Measurements from ENCODE around the gene MFAP2.
A peak's percentile ranks its signal among the peaks of the same experiment; 100 is the strongest.

MFAP2 gene

GRCh38 chr1:16926491-16927073 is 53.8 kb downstream of the MFAP2 start:
- TF ChIP-seq MAX (IDR thresholded peaks at IDR 0.05; ENCODE audit: low read depth, low read length), result no peak
- TF ChIP-seq MYC (IDR thresholded peaks at IDR 0.05; ENCODE audit: low read depth, low read length), result no peak
- no peak overlapping the region for H3K4me3 ChIP-seq (ENCODE audit: low read depth, low read length)
- DNase-seq (ENCODE audit: low read depth), result no peak

GRCh38 chr1:16925635-16926490 is 54.6 kb downstream of the MFAP2 start:
- no peak overlapping the region for H3K4me3 ChIP-seq (ENCODE audit: low read depth, low read length)
- TF ChIP-seq MAX (IDR thresholded peaks at IDR 0.05; ENCODE audit: low read depth, low read length) (no peak), POLR2A (IDR thresholded peaks at IDR 0.05; ENCODE audit: extremely low read depth, insufficient read length) (no peak), CTCF (IDR thresholded peaks at IDR 0.05; ENCODE audit: low read depth, low read length) (no peak)
- DNase-seq (ENCODE audit: low read depth), result no peak

GRCh38 chr1:16924919-16925477 is 55.4 kb downstream of the MFAP2 start:
- DNase-seq (ENCODE audit: low read depth), result no peak
- TF ChIP-seq POLR2A (IDR thresholded peaks at IDR 0.05; ENCODE audit: extremely low read depth, insufficient read length), result no peak
- no peak for TF ChIP-seq MYC (IDR thresholded peaks at IDR 0.05; ENCODE audit: low read depth, low read length)
- TF ChIP-seq MAX (IDR thresholded peaks at IDR 0.05; ENCODE audit: low read depth, low read length), result no peak
- peak; percentile 19 for TF ChIP-seq CTCF (IDR thresholded peaks at IDR 0.05; ENCODE audit: low read depth, low read length)
- no peak overlapping the region for H3K4me3 ChIP-seq (ENCODE audit: low read depth, low read length)

All from NB4 (cell line).